HepG2 (cell line): ENCODE data around the gene PAFAH1B2. TPM values are rescaled to one million over a fixed set of nuclear protein-coding genes. Genes with fewer than 3 reads are reported as not detected.

Source experiments
- FOSL2 ChIP-seq: sonication (generic); formaldehyde crosslinking; IDR thresholded peaks from 2 replicates; pipeline ENCODE4 v1.4.0; 2020; ENCODE audit warnings: missing genetic modification reagents
- KDM6A ChIP-seq: IDR thresholded peaks from 2 replicates; pipeline ENCODE4 v1.6.1; 2016; ENCODE audit warnings: low read depth
- MAX ChIP-seq: IDR thresholded peaks from 2 replicates; pipeline ENCODE4 v1.6.1; 2012; ENCODE audit warnings: inconsistent platforms
- NR2C2 ChIP-seq: sonication (generic); formaldehyde crosslinking; IDR thresholded peaks from 2 replicates; pipeline ENCODE4 v1.4.0; 2020; ENCODE audit warnings: missing genetic modification reagents, mild to moderate bottlenecking, moderate library complexity, borderline replicate concordance
- SIN3B ChIP-seq: fragments of 150-350 bp; IDR thresholded peaks from 2 replicates; pipeline ENCODE4 v1.6.1; 2014; ENCODE audit warnings: low read length
- SNAPC2 ChIP-seq: sonication (generic); formaldehyde crosslinking; IDR thresholded peaks from 2 replicates; pipeline ENCODE4 v1.8.1; 2022; ENCODE audit warnings: mild to moderate bottlenecking, missing genetic modification reagents
- TFE3 ChIP-seq: IDR thresholded peaks from 2 replicates; pipeline ENCODE4 v1.6.1; 2016
- ZFP90 ChIP-seq: sonication (generic); formaldehyde crosslinking; IDR thresholded peaks from 2 replicates; pipeline ENCODE4 v1.8.0; 2022; ENCODE audit warnings: missing genetic modification reagents, mild to moderate bottlenecking, inconsistent platforms, borderline replicate concordance
- ZNF281 ChIP-seq: sonication (generic); formaldehyde crosslinking; IDR thresholded peaks from 2 replicates; pipeline ENCODE4 v1.4.0; 2020; ENCODE audit warnings: missing genetic modification reagents, borderline replicate concordance
- ZNF639 ChIP-seq: conservative IDR thresholded peaks from 2 replicates; pipeline ENCODE4 v1.6.1; 2018; ENCODE audit warnings: missing genetic modification reagents
- polyA plus RNA-seq, 8 experiments: library from polyadenylated mRNA; depleted of rRNA in 3 of 8; stranded (reverse) in 7 of 8; unstranded in 1 of 8; fragments of >200 nt; fragmentation: Illumina TruSeq in 4 of 8; extraction: Trizol in 4 of 8; gene quantifications; 2 replicates each; pipeline versions ENCODE4 v1.2.1 to v1.2.3, GENCODE V29; 2011 to 2016; ENCODE audit warnings: low read depth in 4 of 8, missing spikeins in 1 of 8, mixed read lengths in 1 of 8; ENCODE audit not compliant: insufficient read depth in 1 of 8
- total RNA-seq, 5 experiments: library from RNA; depleted of rRNA; stranded (reverse); fragments of >200 nt; fragmentation: Illumina TruSeq; extraction: Trizol; gene quantifications; 2 replicates each; pipeline ENCODE4 v1.2.3, GENCODE V29; 2016; ENCODE audit warnings: low read depth in 1 of 5
- TF ChIP-seq, protein P1 (sequence below): sonication (generic); formaldehyde crosslinking; IDR thresholded peaks from 2 replicates; pipeline ENCODE4 v1.4.0; 2020; ENCODE audit warnings: missing genetic modification reagents, borderline replicate concordance
- TF ChIP-seq, protein P2 (sequence below): sonication (generic); formaldehyde crosslinking; IDR thresholded peaks from 2 replicates; pipeline ENCODE4 v1.4.0; 2020; ENCODE audit warnings: missing genetic modification reagents, borderline replicate concordance

The PAFAH1B2 gene
- total and polyA plus RNA-seq, 2 of the 13 experiments (the other 11 are each of a cell fraction or from before 2014, with no cell fraction given), result 28.8 to 104 TPM

- TF ChIP-seq ZNF639 (no peak), KDM6A (CRISPR knock-in tag) (no peak), NR2C2 (CRISPR knock-in tag) (no peak; the same call in 1 of the 2 replicates), SNAPC2 (no peak), SIN3B (no peak), FOSL2 (peak; percentile 8; the same call in 1 of the 2 replicates), ZNF281 (no peak), MAX (peak; percentile 84), TFE3 (CRISPR knock-in tag) (peak; percentile 81), ZFP90 (CRISPR knock-in tag) (no peak)
- TF ChIP-seq, protein P1, sequence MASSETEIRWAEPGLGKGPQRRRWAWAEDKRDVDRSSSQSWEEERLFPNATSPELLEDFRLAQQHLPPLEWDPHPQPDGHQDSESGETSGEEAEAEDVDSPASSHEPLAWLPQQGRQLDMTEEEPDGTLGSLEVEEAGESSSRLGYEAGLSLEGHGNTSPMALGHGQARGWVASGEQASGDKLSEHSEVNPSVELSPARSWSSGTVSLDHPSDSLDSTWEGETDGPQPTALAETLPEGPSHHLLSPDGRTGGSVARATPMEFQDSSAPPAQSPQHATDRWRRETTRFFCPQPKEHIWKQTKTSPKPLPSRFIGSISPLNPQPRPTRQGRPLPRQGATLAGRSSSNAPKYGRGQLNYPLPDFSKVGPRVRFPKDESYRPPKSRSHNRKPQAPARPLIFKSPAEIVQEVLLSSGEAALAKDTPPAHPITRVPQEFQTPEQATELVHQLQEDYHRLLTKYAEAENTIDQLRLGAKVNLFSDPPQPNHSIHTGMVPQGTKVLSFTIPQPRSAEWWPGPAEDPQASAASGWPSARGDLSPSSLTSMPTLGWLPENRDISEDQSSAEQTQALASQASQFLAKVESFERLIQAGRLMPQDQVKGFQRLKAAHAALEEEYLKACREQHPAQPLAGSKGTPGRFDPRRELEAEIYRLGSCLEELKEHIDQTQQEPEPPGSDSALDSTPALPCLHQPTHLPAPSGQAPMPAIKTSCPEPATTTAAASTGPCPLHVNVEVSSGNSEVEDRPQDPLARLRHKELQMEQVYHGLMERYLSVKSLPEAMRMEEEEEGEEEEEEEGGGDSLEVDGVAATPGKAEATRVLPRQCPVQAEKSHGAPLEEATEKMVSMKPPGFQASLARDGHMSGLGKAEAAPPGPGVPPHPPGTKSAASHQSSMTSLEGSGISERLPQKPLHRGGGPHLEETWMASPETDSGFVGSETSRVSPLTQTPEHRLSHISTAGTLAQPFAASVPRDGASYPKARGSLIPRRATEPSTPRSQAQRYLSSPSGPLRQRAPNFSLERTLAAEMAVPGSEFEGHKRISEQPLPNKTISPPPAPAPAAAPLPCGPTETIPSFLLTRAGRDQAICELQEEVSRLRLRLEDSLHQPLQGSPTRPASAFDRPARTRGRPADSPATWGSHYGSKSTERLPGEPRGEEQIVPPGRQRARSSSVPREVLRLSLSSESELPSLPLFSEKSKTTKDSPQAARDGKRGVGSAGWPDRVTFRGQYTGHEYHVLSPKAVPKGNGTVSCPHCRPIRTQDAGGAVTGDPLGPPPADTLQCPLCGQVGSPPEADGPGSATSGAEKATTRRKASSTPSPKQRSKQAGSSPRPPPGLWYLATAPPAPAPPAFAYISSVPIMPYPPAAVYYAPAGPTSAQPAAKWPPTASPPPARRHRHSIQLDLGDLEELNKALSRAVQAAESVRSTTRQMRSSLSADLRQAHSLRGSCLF (CRISPR knock-in tag), result no peak
- TF ChIP-seq, protein P2, sequence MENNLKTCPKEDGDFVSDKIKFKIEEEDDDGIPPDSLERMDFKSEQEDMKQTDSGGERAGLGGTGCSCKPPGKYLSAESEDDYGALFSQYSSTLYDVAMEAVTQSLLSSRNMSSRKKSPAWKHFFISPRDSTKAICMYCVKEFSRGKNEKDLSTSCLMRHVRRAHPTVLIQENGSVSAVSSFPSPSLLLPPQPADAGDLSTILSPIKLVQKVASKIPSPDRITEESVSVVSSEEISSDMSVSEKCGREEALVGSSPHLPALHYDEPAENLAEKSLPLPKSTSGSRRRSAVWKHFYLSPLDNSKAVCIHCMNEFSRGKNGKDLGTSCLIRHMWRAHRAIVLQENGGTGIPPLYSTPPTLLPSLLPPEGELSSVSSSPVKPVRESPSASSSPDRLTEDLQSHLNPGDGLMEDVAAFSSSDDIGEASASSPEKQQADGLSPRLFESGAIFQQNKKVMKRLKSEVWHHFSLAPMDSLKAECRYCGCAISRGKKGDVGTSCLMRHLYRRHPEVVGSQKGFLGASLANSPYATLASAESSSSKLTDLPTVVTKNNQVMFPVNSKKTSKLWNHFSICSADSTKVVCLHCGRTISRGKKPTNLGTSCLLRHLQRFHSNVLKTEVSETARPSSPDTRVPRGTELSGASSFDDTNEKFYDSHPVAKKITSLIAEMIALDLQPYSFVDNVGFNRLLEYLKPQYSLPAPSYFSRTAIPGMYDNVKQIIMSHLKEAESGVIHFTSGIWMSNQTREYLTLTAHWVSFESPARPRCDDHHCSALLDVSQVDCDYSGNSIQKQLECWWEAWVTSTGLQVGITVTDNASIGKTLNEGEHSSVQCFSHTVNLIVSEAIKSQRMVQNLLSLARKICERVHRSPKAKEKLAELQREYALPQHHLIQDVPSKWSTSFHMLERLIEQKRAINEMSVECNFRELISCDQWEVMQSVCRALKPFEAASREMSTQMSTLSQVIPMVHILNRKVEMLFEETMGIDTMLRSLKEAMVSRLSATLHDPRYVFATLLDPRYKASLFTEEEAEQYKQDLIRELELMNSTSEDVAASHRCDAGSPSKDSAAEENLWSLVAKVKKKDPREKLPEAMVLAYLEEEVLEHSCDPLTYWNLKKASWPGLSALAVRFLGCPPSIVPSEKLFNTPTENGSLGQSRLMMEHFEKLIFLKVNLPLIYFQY (CRISPR knock-in tag), result 0 out of 2 replicates have a peak, but pooled peaks have one; percentile 18
Measured at GRCh38 chr11:117098269-117099232, 45.5 kb upstream of the PAFAH1B2 start, which contains the start of gene SIK3 (continued).
